Trophoblast cell (in vitro differentiated cells and primary cell): ENCODE data around the gene KCNQ1.

ENCODE experiments used
- DNase-seq, 2 donors: peaks; one replicate each; pipeline ENCODE4 v3.0.0-alpha.2; 2016
- H2AFZ ChIP-seq: 2 replicates; pipeline ENCODE4 v1.6.1; 2013; ENCODE audit warnings: low read length, moderate library complexity, mild to moderate bottlenecking; ENCODE audit not compliant: insufficient read depth, poor library complexity
- H2AK5ac ChIP-seq: 2 replicates; pipeline ENCODE4 v1.6.1; 2013; ENCODE audit warnings: mild to moderate bottlenecking, low read length
- H2BK120ac ChIP-seq: 2 replicates; pipeline ENCODE4 v1.6.1; 2013; ENCODE audit warnings: low read length, mild to moderate bottlenecking, moderate library complexity; ENCODE audit not compliant: insufficient read depth, poor library complexity
- H2BK12ac ChIP-seq: 2 replicates; pipeline ENCODE4 v1.6.1; 2013; ENCODE audit warnings: mild to moderate bottlenecking, low read length, moderate library complexity
- H2BK5ac ChIP-seq: 2 replicates; pipeline ENCODE4 v1.6.1; 2013; ENCODE audit warnings: low read length, low read depth, moderate library complexity, mild to moderate bottlenecking; ENCODE audit not compliant: poor library complexity
- H3K14ac ChIP-seq: 2 replicates; pipeline ENCODE4 v1.6.1; 2013; ENCODE audit warnings: mild to moderate bottlenecking, low read length
- H3K18ac ChIP-seq: 2 replicates; pipeline ENCODE4 v1.6.1; 2013; ENCODE audit warnings: mild to moderate bottlenecking, low read length
- H3K23ac ChIP-seq: 2 replicates; pipeline ENCODE4 v1.6.1; 2013; ENCODE audit warnings: low read length
- H3K27ac ChIP-seq: 2 replicates; pipeline ENCODE4 v1.5.1; 2013; ENCODE audit warnings: low read depth, mild to moderate bottlenecking, inconsistent platforms, low read length, moderate library complexity
- H3K27me3 ChIP-seq: 2 replicates; pipeline ENCODE4 v1.6.1; 2013; ENCODE audit warnings: inconsistent platforms, mild to moderate bottlenecking, low read length, moderate library complexity; ENCODE audit not compliant: insufficient read depth
- H3K36me3 ChIP-seq, 2 experiments: 1 replicate in 1 of 2; 2 replicates in 1 of 2; pipeline ENCODE4 v1.6.1; 2013; ENCODE audit warnings: low read length in 2 of 2, mild to moderate bottlenecking in 2 of 2, moderate library complexity in 1 of 2; ENCODE audit not compliant: insufficient read depth in 2 of 2, control insufficient read depth in 1 of 2
- H3K4ac ChIP-seq: 2 replicates; pipeline ENCODE4 v1.6.1; 2013; ENCODE audit warnings: low read depth, mild to moderate bottlenecking, low read length, moderate library complexity
- H3K4me1 ChIP-seq, 2 experiments: 1 replicate in 1 of 2; 2 replicates in 1 of 2; pipeline ENCODE4 v1.6.1; 2013; ENCODE audit warnings: low read length in 2 of 2, mild to moderate bottlenecking in 2 of 2, moderate library complexity in 1 of 2; ENCODE audit not compliant: insufficient read depth in 2 of 2, control insufficient read depth in 1 of 2
- H3K4me2 ChIP-seq: 2 replicates; pipeline ENCODE4 v1.6.1; 2013; ENCODE audit warnings: inconsistent platforms, mild to moderate bottlenecking, low read length, moderate library complexity
- H3K4me3 ChIP-seq: 2 replicates; pipeline ENCODE4 v1.5.1; 2013; ENCODE audit warnings: mild to moderate bottlenecking, low read depth, low read length, inconsistent platforms
- H3K79me1 ChIP-seq: one replicate; pipeline ENCODE4 v1.6.1; 2013; ENCODE audit warnings: low read length
- H3K79me2 ChIP-seq: 2 replicates; pipeline ENCODE4 v1.6.1; 2013; ENCODE audit warnings: low read length, mild to moderate bottlenecking; ENCODE audit not compliant: control insufficient read depth, insufficient read depth, poor library complexity
- H3K9ac ChIP-seq: 2 replicates; pipeline ENCODE4 v1.6.1; 2013; ENCODE audit warnings: mild to moderate bottlenecking, low read length
- H3K9me3 ChIP-seq: 2 replicates; pipeline ENCODE4 v1.6.1; 2013; ENCODE audit warnings: low read depth, mild to moderate bottlenecking, control low read depth, inconsistent platforms, low read length; ENCODE audit not compliant: insufficient read depth
- H4K12ac ChIP-seq: 2 replicates; pipeline ENCODE4 v1.6.1; 2013; ENCODE audit warnings: low read depth, mild to moderate bottlenecking, low read length, moderate library complexity
- H4K8ac ChIP-seq: 2 replicates; pipeline ENCODE4 v1.6.1; 2013; ENCODE audit warnings: low read depth, mild to moderate bottlenecking, low read length, moderate library complexity
- H4K91ac ChIP-seq: one replicate; pipeline ENCODE4 v1.6.1; 2013; ENCODE audit warnings: low read depth, mild to moderate bottlenecking, low read length, moderate library complexity
- WGBS: extraction: QIAGEN DNeasy Blood & Tissue Kit; methylation state at CpG from one replicate; pipeline ENCODE4 v1.1.7; 2013; ENCODE audit warnings: missing lambda C conversion rate; ENCODE audit not compliant: insufficient read length, insufficient coverage; ENCODE audit errors: extremely low coverage; 5-methylcytosine and 5-hydroxymethylcytosine counted together

KCNQ1 gene

DNA sequence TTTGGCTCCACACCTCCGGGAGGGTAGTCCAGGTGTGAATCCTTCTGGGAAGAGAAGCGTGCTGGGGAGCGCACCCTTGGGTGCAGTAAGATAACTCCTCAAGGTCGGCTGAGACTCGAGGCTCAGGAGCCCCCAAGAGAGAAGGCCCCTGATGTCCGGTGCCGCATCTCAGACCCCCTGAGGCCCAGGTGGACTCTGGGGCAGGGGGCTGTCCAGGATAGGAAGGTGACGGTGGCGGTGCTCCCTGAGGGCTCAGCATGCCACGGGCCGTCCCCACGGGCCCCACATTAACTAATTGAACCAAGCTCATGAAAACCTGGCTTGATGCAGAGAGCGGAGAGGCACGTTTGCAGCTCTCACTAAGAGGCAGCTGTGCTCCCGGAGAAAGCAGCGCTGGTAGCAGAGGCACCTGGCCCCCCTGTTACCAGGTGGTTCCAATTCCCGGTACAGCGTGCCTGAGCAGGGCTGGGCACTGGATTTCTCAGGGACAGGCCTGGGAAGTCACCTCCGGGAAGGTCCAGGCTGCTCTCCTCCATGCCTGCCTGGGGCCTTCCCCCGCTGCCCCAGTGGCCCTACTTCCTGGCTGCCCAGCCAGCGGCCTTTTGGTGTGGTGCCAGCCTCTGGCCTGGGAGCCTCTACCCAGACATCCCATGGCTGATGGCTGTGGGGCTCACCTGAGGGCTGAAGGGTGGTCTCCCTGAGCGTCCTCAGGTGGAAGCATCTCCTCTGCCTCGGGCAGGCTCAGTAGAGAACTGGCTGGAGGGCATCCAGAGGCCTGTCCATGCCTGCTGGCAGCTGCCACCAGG is 1.1 kb downstream of the KCNQ1 start:
- no peak for DNase-seq
- Histone ChIP-seq H2BK12ac (no peak overlapping the region), H4K91ac (no peak overlapping the region), H2BK5ac (no peak overlapping the region), H3K4me1 (no peaks in the 10 kb centered on the region), H2AFZ (no peak overlapping the region), H3K4ac (no peak overlapping the region), H3K9ac (no peak overlapping the region), H3K79me1 (no peaks in the 10 kb centered on the region), H3K36me3 (no peaks in the 10 kb centered on the region), H3K9me3 (peaks cover 10% of the 10 kb centered on the region), H2AK5ac (no peak overlapping the region), H3K4me3 (no peak overlapping the region), H3K27ac (no peak overlapping the region), H3K18ac (no peak overlapping the region), H3K27me3 (peaks cover 33% of the 10 kb centered on the region), H3K79me2 (no peaks in the 10 kb centered on the region), H4K8ac (no peak overlapping the region), H3K4me2 (no peak overlapping the region), H2BK120ac (no peak overlapping the region), H3K23ac (no peak overlapping the region), H4K12ac (no peak overlapping the region), H3K14ac (no peak overlapping the region)
- WGBS: no CpG with 5 or more reads among the region's 23 CpGs

DNA sequence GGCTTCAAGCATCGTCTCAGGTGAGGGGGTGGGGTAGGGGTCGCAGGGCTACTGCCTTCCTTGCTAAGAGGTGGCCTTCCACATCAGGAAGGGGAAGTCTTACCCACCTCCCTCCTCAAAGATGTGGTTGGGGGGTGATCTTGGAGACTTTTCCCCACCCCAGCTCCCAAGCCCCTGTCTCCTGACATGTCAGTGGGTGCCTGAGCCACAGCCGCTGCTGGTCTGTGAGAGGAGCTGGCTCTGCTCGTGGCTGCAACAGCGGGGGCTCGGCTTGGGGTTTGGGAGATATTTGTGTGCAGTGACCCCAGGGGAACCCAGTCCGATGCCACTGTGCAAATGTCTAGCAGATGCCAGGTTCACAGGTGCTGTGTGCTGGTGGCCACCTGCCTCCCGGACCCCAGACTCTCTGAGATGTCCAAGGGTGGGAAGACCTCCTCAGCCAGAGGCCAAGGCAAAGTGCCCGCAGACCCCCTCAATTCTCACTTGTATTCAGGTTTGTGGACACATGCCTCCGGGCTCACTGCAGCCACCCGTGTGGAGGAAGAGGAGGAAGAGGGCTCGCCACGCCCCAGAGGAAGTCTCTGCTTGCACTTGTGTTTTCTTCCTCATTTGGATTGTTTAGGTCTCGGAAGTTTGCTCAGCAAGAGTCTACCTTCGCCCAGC is 1.9 kb downstream of the KCNQ1 start:
- Histone ChIP-seq H3K9ac (no peak overlapping the region), H3K79me1 (no peaks in the 10 kb centered on the region), H3K79me2 (no peaks in the 10 kb centered on the region), H3K9me3 (peaks cover 10% of the 10 kb centered on the region), H3K4me2 (no peak overlapping the region), H3K4me1 (no peaks in the 10 kb centered on the region), H3K14ac (no peak overlapping the region), H4K12ac (no peak overlapping the region), H2AK5ac (no peak overlapping the region), H4K91ac (no peak overlapping the region), H3K4me3 (no peak overlapping the region), H3K27ac (no peak overlapping the region), H3K23ac (no peak overlapping the region), H2AFZ (no peak overlapping the region), H3K36me3 (no peaks in the 10 kb centered on the region), H4K8ac (no peak overlapping the region), H3K4ac (no peak overlapping the region), H3K27me3 (peaks cover 33% of the 10 kb centered on the region), H2BK12ac (no peak overlapping the region), H3K18ac (no peak overlapping the region), H2BK5ac (no peak overlapping the region), H2BK120ac (no peak overlapping the region)
- no peak for DNase-seq
- no CpG with 5 or more reads among the region's 15 CpGs for WGBS

DNA sequence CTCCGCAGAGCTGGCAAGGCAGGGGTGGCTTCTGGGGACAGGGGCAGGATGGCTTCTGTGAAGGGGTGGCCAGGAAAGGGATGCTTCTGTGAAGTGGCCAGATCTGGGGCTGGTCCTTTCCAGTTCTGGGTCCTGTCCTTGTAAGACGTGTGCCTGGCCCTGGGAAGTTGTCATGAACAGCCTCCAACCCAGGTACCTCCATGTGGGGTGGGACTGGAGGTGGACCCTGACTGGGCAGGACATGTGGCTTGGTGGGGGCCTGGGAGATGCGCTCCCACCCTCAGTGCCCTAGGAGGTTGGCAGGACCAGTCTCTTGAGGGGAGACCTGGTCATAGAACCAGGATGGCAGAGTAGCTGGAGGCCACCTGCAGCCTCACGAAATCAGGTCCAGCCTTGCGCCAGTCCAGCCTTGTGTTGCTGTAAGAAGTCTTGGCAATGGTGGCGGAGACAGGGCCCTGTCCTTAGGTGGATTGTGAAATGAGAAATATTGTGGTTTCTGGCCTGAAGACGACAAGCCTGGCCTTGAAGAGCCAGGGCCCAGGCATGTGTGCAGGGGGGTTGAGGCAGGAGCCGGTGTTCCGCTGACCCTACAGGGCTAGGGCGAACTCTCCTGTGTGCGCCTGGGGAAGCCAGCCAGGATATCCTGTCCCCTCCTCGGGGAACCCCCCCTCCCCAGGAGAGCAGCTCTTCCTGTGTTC is 2.6 kb downstream of the KCNQ1 start:
- Histone ChIP-seq H3K79me1 (no peaks in the 10 kb centered on the region), H3K27me3 (peaks cover 33% of the 10 kb centered on the region), H3K4me3 (no peak overlapping the region), H4K8ac (no peak overlapping the region), H2BK5ac (no peak overlapping the region), H2AFZ (no peak overlapping the region), H3K36me3 (no peaks in the 10 kb centered on the region), H2AK5ac (no peak overlapping the region), H3K23ac (no peak overlapping the region), H3K9me3 (peaks cover 10% of the 10 kb centered on the region), H3K4me2 (no peak overlapping the region), H2BK12ac (no peak overlapping the region), H3K18ac (no peak overlapping the region), H3K4ac (no peak overlapping the region), H3K9ac (no peak overlapping the region), H3K14ac (no peak overlapping the region), H4K12ac (no peak overlapping the region), H3K79me2 (no peaks in the 10 kb centered on the region), H3K4me1 (no peaks in the 10 kb centered on the region), H2BK120ac (no peak overlapping the region), H4K91ac (no peak overlapping the region), H3K27ac (no peak overlapping the region)
- WGBS: no CpG with 5 or more reads among the region's 12 CpGs
- no peak for DNase-seq

DNA sequence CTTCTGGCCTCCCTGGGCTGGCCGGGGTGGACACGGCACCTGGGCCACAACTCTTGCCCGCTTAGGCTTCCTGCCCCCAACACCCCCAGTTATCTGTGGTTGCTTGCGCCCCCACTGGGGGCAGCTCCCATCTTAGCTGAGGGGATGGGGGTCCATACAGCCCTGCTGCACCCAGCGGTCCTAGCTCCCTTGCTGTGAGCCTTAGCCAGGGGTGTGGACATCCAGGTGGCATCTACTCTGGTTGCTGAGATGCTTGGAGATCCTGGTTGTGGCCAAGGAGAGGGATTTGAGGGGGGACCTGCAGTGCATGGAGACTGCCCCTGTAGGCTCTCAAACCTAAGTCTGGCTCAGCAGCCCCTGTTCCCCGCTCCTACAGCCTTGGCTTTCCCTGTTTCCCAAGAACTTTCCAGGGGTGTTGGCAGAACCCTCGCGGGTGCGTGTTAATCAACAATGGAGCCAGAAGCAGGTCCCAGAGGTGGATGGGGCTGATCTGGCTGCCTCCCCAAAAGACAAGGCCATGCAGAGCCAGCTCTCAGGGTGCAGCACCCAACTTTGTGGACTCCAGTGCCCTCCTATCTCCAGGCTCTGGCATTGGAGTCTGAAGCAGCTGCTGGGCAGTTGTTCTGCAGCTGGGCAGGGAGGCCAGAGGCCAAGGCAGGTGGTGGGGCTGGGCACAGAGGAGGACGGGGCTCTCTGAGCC is 3.3 kb downstream of the KCNQ1 start:
- Histone ChIP-seq H3K36me3 (no peaks in the 10 kb centered on the region), H3K4ac (no peak overlapping the region), H3K23ac (no peak overlapping the region), H3K4me2 (no peak overlapping the region), H3K27ac (no peak overlapping the region), H3K14ac (no peak overlapping the region), H3K4me3 (no peak overlapping the region), H3K79me2 (no peaks in the 10 kb centered on the region), H3K9ac (no peak overlapping the region), H4K12ac (no peak overlapping the region), H2AFZ (no peak overlapping the region), H3K79me1 (no peaks in the 10 kb centered on the region), H2BK12ac (no peak overlapping the region), H2AK5ac (no peak overlapping the region), H3K18ac (no peak overlapping the region), H3K4me1 (no peaks in the 10 kb centered on the region), H3K27me3 (peaks cover 31% of the 10 kb centered on the region), H2BK5ac (no peak overlapping the region), H2BK120ac (no peak overlapping the region), H3K9me3 (peaks cover 10% of the 10 kb centered on the region), H4K91ac (no peak overlapping the region), H4K8ac (no peak overlapping the region)
- no CpG with 5 or more reads among the region's 10 CpGs for WGBS
- DNase-seq: no peak
